GM12878 (cell line): ENCODE results near the gene SATL1. TPM values are rescaled to one million over a fixed set of nuclear protein-coding genes. Genes with fewer than 3 reads are reported as not detected.
"Not testable (repeated sequence)": the region's sequence is repeated elsewhere in the genome, so short reads cannot be mapped to it uniquely, and the experiment has no call there.

ENCODE experiments used
- ATAC-seq: fragments of 200-7000 bp; cut with Tn5 transposase; 3 replicates; pipeline ENCODE4 v1.9.1; 2020; ENCODE audit warnings: mild to moderate bottlenecking, moderate library complexity
- BruUV-seq: library from RNA; stranded (reverse); fragments of 400-500 nt; replicated peaks from 2 replicates; lab custom pipeline; 2021; lab: Mats Ljungman, UMichigan
- CTCF ChIA-PET: fragments of 300-600 bp; sonication (Branson Sonifier 250); formaldehyde crosslinking; extraction: SDS; loops from one replicate; lab custom pipeline; 2021; ENCODE audit warnings: inconsistent platforms; lab: Yijun Ruan, JAX
- POLR2A ChIA-PET: fragments of 350-600 bp; formaldehyde crosslinking; extraction: SDS; loops from one replicate; lab custom pipeline; 2021; ENCODE audit warnings: inconsistent platforms; lab: Charles Lee
- RAD21 ChIA-PET: fragments of 300-600 bp; sonication (Branson Sonifier 250); formaldehyde crosslinking; loops from one replicate; lab custom pipeline; 2023; ENCODE audit warnings: antibody characterized with exemption; ENCODE audit not compliant: unreplicated experiment; lab: Charles Lee
- SMC1A ChIA-PET: fragments of 300-600 bp; sonication (Branson Sonifier 250); formaldehyde crosslinking; loops from one replicate; lab custom pipeline; 2023; ENCODE audit not compliant: unreplicated experiment, uncharacterized antibody; lab: Charles Lee
- DNase-seq: peaks from one replicate; pipeline ENCODE4 v3.0.0-alpha.2; 2011; ENCODE audit warnings: low read depth, low spot score
- FAIRE-seq: peaks from 3 replicates; lab custom pipeline; 2011; peaks lifted over from hg19 to GRCh38; lab: Jason Lieb, UNC
- H2AFZ ChIP-seq: 2 replicates; pipeline ENCODE4 v1.6.0; 2011; ENCODE audit warnings: low read depth, low read length, control low read depth; ENCODE audit not compliant: control insufficient read depth
- H3K27ac ChIP-seq: 2 replicates; pipeline ENCODE4 v1.5.1; 2011; ENCODE audit warnings: control low read depth; ENCODE audit not compliant: control insufficient read depth, insufficient read depth
- H3K27me3 ChIP-seq, 2 experiments: replicated peaks in 1 of 2; 2 replicates each; pipeline versions ENCODE4 v1.6.0 to v1.6.1; 2011; ENCODE audit warnings: low read length in 1 of 2; ENCODE audit not compliant: control insufficient read depth in 2 of 2, insufficient read depth in 2 of 2
- H3K36me3 ChIP-seq, 2 experiments: 2 replicates each; pipeline ENCODE4 v1.5.1; 2011; ENCODE audit warnings: low read length in 1 of 2; ENCODE audit not compliant: control insufficient read depth in 2 of 2, insufficient read depth in 2 of 2
- H3K4me1 ChIP-seq: 2 replicates; pipeline ENCODE4 v1.6.1; 2011; ENCODE audit warnings: mild to moderate bottlenecking, low read length, moderate library complexity, mixed read lengths; ENCODE audit not compliant: control insufficient read depth, insufficient read depth
- H3K4me2 ChIP-seq: 2 replicates; pipeline ENCODE4 v1.6.0; 2011; ENCODE audit warnings: control low read depth; ENCODE audit not compliant: control insufficient read depth, insufficient read depth
- H3K4me3 ChIP-seq: fragments of 200-600 bp; sonication (generic); 2 replicates; pipeline ENCODE4 v1.5.1; 2016
- H3K79me2 ChIP-seq: 2 replicates; pipeline ENCODE4 v1.6.0; 2011; ENCODE audit warnings: low read length; ENCODE audit not compliant: control insufficient read depth, insufficient read depth
- H3K9ac ChIP-seq: 2 replicates; pipeline ENCODE4 v1.8.0; 2011; ENCODE audit warnings: low read length, control low read depth, mixed read lengths; ENCODE audit not compliant: control insufficient read depth, insufficient read depth
- H3K9me3 ChIP-seq: replicated peaks from 3 replicates; pipeline ENCODE4 v1.5.1; 2011; ENCODE audit warnings: mild to moderate bottlenecking, low read length; ENCODE audit not compliant: control insufficient read depth, insufficient read depth
- H4K20me1 ChIP-seq: 2 replicates; pipeline ENCODE4 v1.6.0; 2011; ENCODE audit not compliant: control insufficient read depth, insufficient read depth
- BCL3 ChIP-seq: IDR thresholded peaks from 2 replicates; pipeline ENCODE4 v1.6.1; 2011; ENCODE audit warnings: borderline replicate concordance, low read depth, mild to moderate bottlenecking, moderate library complexity, low read length; ENCODE audit not compliant: insufficient read depth, poor library complexity, severe bottlenecking
- BHLHE40 ChIP-seq, 2 experiments: fragments of 450-650 bp in 1 of 2; IDR thresholded peaks; 2 replicates each; pipeline ENCODE4 v1.6.1; 2011 to 2017; ENCODE audit warnings: low read depth in 2 of 2, borderline replicate concordance in 1 of 2, improper control_type of control experiment in 1 of 2, low read length in 1 of 2, mild to moderate bottlenecking in 1 of 2
- CTCF ChIP-seq, 3 experiments: IDR thresholded peaks in 2 of 3; conservative IDR thresholded peaks in 1 of 3; 2 replicates each; pipeline ENCODE4 v1.5.1; 2011; ENCODE audit warnings: low read depth in 3 of 3, low read length in 3 of 3, mild to moderate bottlenecking in 3 of 3, control low read depth in 2 of 3, moderate library complexity in 2 of 3, inconsistent platforms in 1 of 3, mixed read lengths in 1 of 3; ENCODE audit not compliant: control insufficient read depth in 2 of 3, insufficient read depth in 1 of 3; ENCODE audit errors: extremely low read depth in 1 of 3
- NFXL1 ChIP-seq: fragments of 450-650 bp; IDR thresholded peaks from 2 replicates; pipeline ENCODE4 v1.6.1; 2017; ENCODE audit warnings: antibody characterized with exemption, mild to moderate bottlenecking, borderline replicate concordance
- RFX5 ChIP-seq: IDR thresholded peaks from 2 replicates; pipeline ENCODE4 v1.6.1; 2011; ENCODE audit warnings: low read depth, low read length, improper control_type of control experiment
- WGBS: methylation state at CpG from one replicate; pipeline ENCODE4 v1.1.6; 2016; ENCODE audit warnings: low lambda C conversion rate; ENCODE audit not compliant: insufficient replicate concordance, insufficient coverage; ENCODE audit errors: missing lambda C conversion rate; 5-methylcytosine and 5-hydroxymethylcytosine counted together
- in situ Hi-C: fragments of 300-500 bp; cut with MboI; formaldehyde crosslinking; loops from 9 replicates; pipeline ENCODE4 v1.14.3; 2018; ENCODE audit warnings: mixed read lengths
- intact Hi-C: fragments of 100-400 bp; cut with micrococcal nuclease; formaldehyde crosslinking; loops from one replicate; pipeline ENCODE4 v1.14.2; 2022; ENCODE audit not compliant: unreplicated experiment
- polyA plus RNA-seq, 11 experiments: library from polyadenylated mRNA; depleted of rRNA in 4 of 11; unstranded in 6 of 11; stranded (reverse) in 5 of 11; fragments of >200 nt; fragmentation: Nextera tagmentation in 4 of 11; fragmentation: Illumina TruSeq in 1 of 11; extraction: Ambion mirVana in 4 of 11; extraction: Trizol in 1 of 11; gene quantifications; 1 replicate in 1 of 11; 2 replicates in 10 of 11; pipeline versions ENCODE4 v1.2.1 to v1.2.3, GENCODE V29; 2011 to 2016; ENCODE audit warnings: inconsistent platforms in 2 of 11, missing spikeins in 2 of 11, low read depth in 1 of 11
- total RNA-seq, 4 experiments: library from RNA; depleted of rRNA in 3 of 4; stranded (reverse); fragments of >200 nt in 3 of 4; fragmentation: Illumina TruSeq in 1 of 4; extraction: Trizol in 1 of 4; gene quantifications; 2 replicates each; pipeline versions ENCODE4 v1.2.1 to v1.2.3, GENCODE V29; 2013 to 2021

The SATL1 gene
- total and polyA plus RNA-seq, 10 of the 15 experiments (the other 5 are each of a cell fraction or from before 2014, with no cell fraction given), result 0.01 TPM; not detected in 9

- POLR2A ChIA-PET, result no interaction called here
- WGBS, result 51% methylated on average over 7 of the region's 7 CpGs
These were observed 45.6 kb upstream of the SATL1 start for GRCh38 chrX:85288992-85289723.

GRCh38 chrX:85285286-85285685, 41.7 kb upstream of the SATL1 start:
- ATAC-seq, H3K27me3 ChIP-seq, SMC1A ChIA-PET, H3K36me3 ChIP-seq, H3K4me1 ChIP-seq, BruUV-seq, intact Hi-C loops, H3K79me2 ChIP-seq, H3K9ac ChIP-seq, POLR2A ChIA-PET, CTCF ChIA-PET, H2AFZ ChIP-seq, H3K4me2 ChIP-seq, FAIRE-seq, H3K9me3 ChIP-seq, H3K27ac ChIP-seq, H4K20me1 ChIP-seq, in situ Hi-C loops, H3K4me3 ChIP-seq, DNase-seq, RAD21 ChIA-PET: not testable (repeated sequence)
- 67% methylated on average over 6 of the region's 6 CpGs for WGBS

More at GRCh38 chrX:85288992-85289723, 45.6 kb upstream of the SATL1 start:
- ChIA-PET SMC1A (no interaction called here), RAD21 (no interaction called here), CTCF (no interaction called here)
- intact Hi-C loops, result no loop called here
- no peak overlapping the region for H3K9ac ChIP-seq
- H3K4me1 ChIP-seq, result no peaks in the 10 kb centered on the region
- TF ChIP-seq CTCF (IDR thresholded peaks at IDR 0.05 in 2 of 3, conservative IDR thresholded peaks at IDR 0.05 in 1 of 3; ENCODE audit: control insufficient read depth in 2 of 3, extremely low read depth in 1 of 3, insufficient read depth in 1 of 3, low read depth in 3 of 3, low read length in 3 of 3) (peak in 1 of 3 experiments; percentile 21; a peak in 1 of 6 replicates), NFXL1 (no peak), BHLHE40 (IDR thresholded peaks at IDR 0.05; ENCODE audit: borderline replicate concordance in 1 of 2, low read depth in 2 of 2, low read length in 1 of 2) (peak in 1 of 2 experiments; percentile 21; a peak in 1 of 4 replicates), BCL3 (no peak), RFX5 (no peak)
- DNase-seq (no peak), FAIRE-seq (no peak), ATAC-seq (peak; percentile 76)
- no peaks in the 10 kb centered on the region for H4K20me1 ChIP-seq
- no peaks in the 10 kb centered on the region for H3K36me3 ChIP-seq
- H2AFZ ChIP-seq, result no peak overlapping the region
- no peaks in the 10 kb centered on the region for H3K27me3 ChIP-seq
- H3K9me3 ChIP-seq, result no peaks in the 10 kb centered on the region
- H3K4me3 ChIP-seq, result no peak overlapping the region
- no peak overlapping the region for H3K4me2 ChIP-seq
- no peaks in the 10 kb centered on the region for H3K79me2 ChIP-seq
- in situ Hi-C loops, result no loop called here
- no TSS peak for BruUV-seq
- H3K27ac ChIP-seq, result no peak overlapping the region
